Pancreas (tissue), 10 donors: ENCODE measurements around the gene TAMALIN. TPM values are rescaled to one million over a fixed set of nuclear protein-coding genes. Genes with fewer than 3 reads are reported as not detected.

Experiments used
- ATAC-seq, 4 donors: fragments of 200-7000 bp; cut with Tn5 transposase; one replicate each; pipeline versions ENCODE4 v1.8.0 to v1.9.1; 2020; ENCODE audit warnings: mild to moderate bottlenecking in 4 of 4, moderate library complexity in 4 of 4
- DNase-seq, 6 donors: peaks; one replicate each; pipeline ENCODE4 v3.0.0-alpha.2; 2020
- FAIRE-seq: peaks from 2 replicates; lab custom pipeline; 2012; peaks lifted over from hg19 to GRCh38; lab: Jason Lieb, UNC
- H3K27ac ChIP-seq, 4 donors: fragments of 200-600 bp; sonication (generic); 1 replicate in 3 of 4; 2 replicates in 1 of 4; pipeline versions ENCODE4 v1.5.0 to v1.8.0; 2020
- H3K27me3 ChIP-seq, 4 donors: fragments of 200-600 bp; one replicate each; pipeline ENCODE4 v1.8.0; 2021
- H3K36me3 ChIP-seq, 3 donors: fragments of 200-600 bp; sonication (generic) in 1 of 3; one replicate each; pipeline versions ENCODE4 v1.5.0 to v1.8.0; 2020 to 2021
- H3K4me1 ChIP-seq, 3 donors: fragments of 200-600 bp; one replicate each; pipeline ENCODE4 v1.8.0; 2021
- H3K4me3 ChIP-seq, 4 donors: fragments of 200-600 bp; sonication (generic) in 2 of 4; one replicate each; pipeline versions ENCODE4 v1.5.0 to v1.8.0; 2020 to 2021
- H3K9me3 ChIP-seq, 4 donors: fragments of 200-600 bp; one replicate each; pipeline ENCODE4 v1.8.0; 2021
- WGBS, 2 donors: extraction: QIAGEN DNeasy Blood & Tissue Kit; methylation state at CpG; one replicate each; pipeline ENCODE4 v1.1.7; 2013; 5-methylcytosine and 5-hydroxymethylcytosine counted together
- intact Hi-C, 3 donors: fragments of 100-400 bp; cut with DNase I; formaldehyde crosslinking; loops; one replicate each; pipeline versions ENCODE4 v1.11.1 to v1.14.2; 2022
- polyA plus RNA-seq, 2 donors: library from polyadenylated mRNA; stranded (reverse); fragments of 200-250 nt; gene quantifications; one replicate each; pipeline ENCODE4 v1.2.3, GENCODE V29; 2013
- total RNA-seq, 6 donors: library from RNA; stranded (reverse); fragmentation: NEBNext Ultra II Directional in 4 of 6; extraction: Animal tissue kit (Norgen Biotek cat#: 25700) in 4 of 6; gene quantifications; one replicate each; pipeline versions ENCODE4 v1.2.1 to v1.2.4, GENCODE V29; 2021 to 2023
- TF ChIP-seq, protein P1 (sequence below), 4 donors: fragments of 200-600 bp; sonication (generic) in 3 of 4; IDR thresholded peaks; one replicate each; pipeline versions ENCODE4 v1.5.0 to v1.8.0; 2021; ENCODE audit warnings: antibody characterized with exemption in 4 of 4
- donor health status: healthy with polysubstance abuse.
- donor health status: DM: no; HTN: no; CAD: no; lungs with moderate emphysema.
- donor health status: DM: no; HTN: no; CAD: no.
- donor health status: control.
- donor health status: control.
- donor health status: Bipolar disorder and iron deficiency.
- donor health status: DM: yes; HTN: yes; CAD: no.
- donor health status: DM: no; HTN: no; CAD: no.
- donor health status: DM: no; HTN: no; CAD: no.
- donor health status: DM: yes; HTN: yes; CAD: no.

TAMALIN gene
- total and polyA plus RNA-seq, 8 donors, result 7.1 to 51.6 (median 13.6) TPM

- Histone ChIP-seq H3K4me1 (peaks cover 0 to 3% (median 0%) of the 10 kb centered on the region in 3 donors), H3K4me3 (no peak overlapping the region), H3K9me3 (no peaks in the 10 kb centered on the region), H3K36me3 (peaks cover 0 to 8% (median 0%) of the 10 kb centered on the region in 3 donors), H3K27ac (peak overlapping the region; percentile 64 to 90 (median 82)), H3K27me3 (no peaks in the 10 kb centered on the region)
- DNase-seq (no peak), ATAC-seq (peak; percentile 6 to 30 (median 10)), FAIRE-seq (no peak)
- intact Hi-C loops, result no loop called here
- WGBS, 2 donors, result 46 to 55% methylated on average over 4 of the region's 4 CpGs
- TF ChIP-seq, protein P1, sequence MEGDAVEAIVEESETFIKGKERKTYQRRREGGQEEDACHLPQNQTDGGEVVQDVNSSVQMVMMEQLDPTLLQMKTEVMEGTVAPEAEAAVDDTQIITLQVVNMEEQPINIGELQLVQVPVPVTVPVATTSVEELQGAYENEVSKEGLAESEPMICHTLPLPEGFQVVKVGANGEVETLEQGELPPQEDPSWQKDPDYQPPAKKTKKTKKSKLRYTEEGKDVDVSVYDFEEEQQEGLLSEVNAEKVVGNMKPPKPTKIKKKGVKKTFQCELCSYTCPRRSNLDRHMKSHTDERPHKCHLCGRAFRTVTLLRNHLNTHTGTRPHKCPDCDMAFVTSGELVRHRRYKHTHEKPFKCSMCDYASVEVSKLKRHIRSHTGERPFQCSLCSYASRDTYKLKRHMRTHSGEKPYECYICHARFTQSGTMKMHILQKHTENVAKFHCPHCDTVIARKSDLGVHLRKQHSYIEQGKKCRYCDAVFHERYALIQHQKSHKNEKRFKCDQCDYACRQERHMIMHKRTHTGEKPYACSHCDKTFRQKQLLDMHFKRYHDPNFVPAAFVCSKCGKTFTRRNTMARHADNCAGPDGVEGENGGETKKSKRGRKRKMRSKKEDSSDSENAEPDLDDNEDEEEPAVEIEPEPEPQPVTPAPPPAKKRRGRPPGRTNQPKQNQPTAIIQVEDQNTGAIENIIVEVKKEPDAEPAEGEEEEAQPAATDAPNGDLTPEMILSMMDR (IDR thresholded peaks at IDR 0.05), result no peak
These were observed 11.8 kb downstream of the TAMALIN start for GRCh38 chr12:52018433-52019112.

- Histone ChIP-seq H3K9me3 (no peaks in the 10 kb centered on the region), H3K36me3 (peaks cover 0 to 4% (median 0%) of the 10 kb centered on the region in 3 donors), H3K4me1 (peaks cover 0 to 8% (median 0%) of the 10 kb centered on the region in 3 donors), H3K4me3 (no peak overlapping the region), H3K27ac (peak overlapping the region; percentile 64 to 90 (median 82)), H3K27me3 (no peaks in the 10 kb centered on the region)
- peak; percentile 39 to 55 (median 47) for ATAC-seq
- DNase-seq, result peak in 5 of 6 donors; percentile 56 to 83 (median 72)
- no peak for FAIRE-seq
- 39 to 57% methylated on average over 12 to 13 of the region's 13 CpGs for WGBS, 2 donors
- intact Hi-C loops, result no loop called here
- TF ChIP-seq, protein P1 (IDR thresholded peaks at IDR 0.05), result no peak
These were observed 12.5 kb downstream of the TAMALIN start for GRCh38 chr12:52019113-52019770.

- 27 to 37% methylated on average over 8 to 9 of the region's 9 CpGs for WGBS, 2 donors
- Histone ChIP-seq H3K4me3 (no peak overlapping the region), H3K36me3 (no peaks in the 10 kb centered on the region), H3K4me1 (peaks cover 0 to 10% (median 0%) of the 10 kb centered on the region in 3 donors), H3K9me3 (no peaks in the 10 kb centered on the region), H3K27ac (peak overlapping the region in 3 of 4 donors; percentile 41 to 90 (median 85)), H3K27me3 (no peaks in the 10 kb centered on the region)
- TF ChIP-seq, protein P1 (IDR thresholded peaks at IDR 0.05), result peak; percentile 22 to 47 (median 41)
- FAIRE-seq (no peak), ATAC-seq (peak in 3 of 4 donors; percentile 19 to 29 (median 25)), DNase-seq (peak in 4 of 6 donors; percentile 51 to 72 (median 56))
- intact Hi-C loops, result no loop called here
These were observed 14.0 kb downstream of the TAMALIN start for GRCh38 chr12:52020539-52021336.

DNA sequence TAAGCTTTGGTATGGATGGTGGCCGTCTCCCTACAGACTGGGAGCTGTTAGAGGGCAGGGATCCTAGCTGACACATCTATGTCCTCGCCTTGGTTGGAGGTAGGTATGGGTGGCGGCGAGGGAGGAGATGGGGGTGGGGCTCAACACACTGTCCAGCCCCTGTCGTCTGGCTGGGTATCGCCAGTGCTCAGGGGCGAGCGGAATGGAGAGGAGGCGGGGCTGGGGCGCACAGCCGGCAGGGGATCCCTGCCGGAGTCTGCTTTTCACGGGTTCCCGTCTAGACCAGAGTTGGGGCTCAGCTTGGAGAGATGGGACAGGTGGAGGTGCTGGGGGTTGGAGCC is 16.1 kb downstream of the TAMALIN start:
- H3K36me3 ChIP-seq, result no peaks in the 10 kb centered on the region
- peak overlapping the region; percentile 38 to 62 (median 46) for H3K4me3 ChIP-seq
- H3K27ac ChIP-seq, result peak overlapping the region in 3 of 4 donors; percentile 32 to 67 (median 53)
- peak; percentile 6 to 22 (median 7) for ATAC-seq
- 12 to 19% methylated on average over 14 of the region's 14 CpGs for WGBS, 2 donors
- TF ChIP-seq, protein P1 (IDR thresholded peaks at IDR 0.05), result no peak
- peaks cover 0 to 14% (median 0%) of the 10 kb centered on the region in 3 donors for H3K4me1 ChIP-seq
- no peaks in the 10 kb centered on the region for H3K27me3 ChIP-seq
- intact Hi-C loops, result no loop called here
- FAIRE-seq, result no peak
- peak in 1 of 6 donors; percentile 56 for DNase-seq
- H3K9me3 ChIP-seq, result no peaks in the 10 kb centered on the region
